Urinary bladder (tissue), 4 donors: Measurements from ENCODE around the gene HAUS1. TPM values are rescaled to one million over a fixed set of nuclear protein-coding genes. Genes with fewer than 3 reads are reported as not detected.
"Not testable (repeated sequence)": the region's sequence is repeated elsewhere in the genome, so short reads cannot be mapped to it uniquely, and the experiment has no call there.

ENCODE experiments used
- DNase-seq: peaks from one replicate; pipeline ENCODE4 v3.0.0-alpha.2; 2015; ENCODE audit errors: extremely low spot score
- H3K27ac ChIP-seq: one replicate; pipeline ENCODE4 v1.5.1; 2013; ENCODE audit warnings: low read depth, mild to moderate bottlenecking, moderate library complexity
- H3K36me3 ChIP-seq: one replicate; pipeline ENCODE4 v1.6.1; 2013; ENCODE audit warnings: mild to moderate bottlenecking, moderate library complexity; ENCODE audit not compliant: insufficient read depth
- H3K4me1 ChIP-seq: one replicate; pipeline ENCODE4 v1.6.1; 2013; ENCODE audit warnings: mild to moderate bottlenecking, moderate library complexity; ENCODE audit not compliant: insufficient read depth
- H3K4me3 ChIP-seq: one replicate; pipeline ENCODE4 v1.5.1; 2013; ENCODE audit warnings: low read depth, low read length
- WGBS: extraction: QIAGEN DNeasy Blood & Tissue Kit; methylation state at CpG from one replicate; pipeline ENCODE4 v1.1.7; 2013; 5-methylcytosine and 5-hydroxymethylcytosine counted together
- polyA plus RNA-seq: library from polyadenylated mRNA; stranded (reverse); fragments of 200-250 nt; gene quantifications from one replicate; pipeline ENCODE4 v1.2.3, GENCODE V29; 2013
- total RNA-seq: library from RNA; depleted of rRNA; stranded (reverse); fragments of >200 nt; gene quantifications from one replicate; pipeline ENCODE4 v1.2.3, GENCODE V29; 2014
- donor health status: healthy with polysubstance abuse.
- donor health status: healthy.

HAUS1 gene
- total and polyA plus RNA-seq, 2 donors: 24.4 to 35.5 TPM

DNA sequence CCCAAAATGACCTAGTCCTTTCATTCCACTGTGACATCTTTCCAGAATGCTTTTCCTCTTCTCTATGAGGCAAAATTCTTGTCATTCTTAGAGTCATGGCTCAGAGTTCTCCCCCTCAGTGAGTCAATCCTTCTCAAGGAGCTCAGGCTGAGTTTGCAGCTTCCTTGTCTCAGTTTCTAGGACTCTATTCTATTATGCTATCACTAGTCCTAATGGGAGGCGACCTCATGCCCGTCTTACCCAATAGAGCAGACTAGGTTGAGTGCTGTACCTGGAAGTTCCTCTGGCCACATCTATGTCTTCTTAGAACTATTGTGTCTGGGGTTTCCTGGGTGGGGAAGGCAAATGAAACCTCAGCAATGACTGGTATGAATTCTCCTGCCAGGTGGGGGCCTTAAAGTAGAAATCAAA, 51.5 kb downstream of the HAUS1 start:
- WGBS: 89% methylated on average over 2 of the region's 2 CpGs
- DNase-seq: no peak
- Histone ChIP-seq H3K36me3 (no peaks in the 10 kb centered on the region), H3K27ac (no peak overlapping the region), H3K4me3 (no peak overlapping the region), H3K4me1 (no peaks in the 10 kb centered on the region)

DNA sequence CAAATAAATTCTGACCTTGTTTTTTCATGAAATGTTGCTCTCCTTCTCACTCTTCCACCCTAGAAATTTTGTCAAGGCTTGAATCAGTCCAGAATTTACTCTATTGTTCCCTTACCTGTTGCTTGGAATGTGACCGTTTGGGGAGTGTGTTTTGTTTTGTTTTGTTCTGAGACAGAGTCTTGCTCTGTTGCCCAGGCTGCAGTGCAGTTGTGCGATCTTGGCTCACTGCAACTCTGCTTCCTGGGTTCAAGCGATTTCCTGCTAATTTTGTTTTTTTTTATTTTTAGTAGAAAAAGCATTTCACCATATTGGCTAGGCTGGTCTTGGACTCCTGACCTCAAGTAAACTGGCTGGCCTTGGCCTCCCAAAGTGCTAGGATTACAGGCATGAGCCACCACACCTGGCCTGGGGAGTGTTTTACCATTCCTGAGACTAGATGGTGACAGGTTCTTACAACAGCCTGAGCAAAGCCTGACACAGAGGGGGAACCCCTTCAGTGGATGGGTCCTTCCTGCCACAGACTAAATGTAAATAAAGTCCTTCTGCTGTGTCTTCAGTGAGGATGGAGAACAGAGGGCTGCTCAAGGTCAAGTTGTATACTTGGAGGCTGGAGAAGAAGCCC, 52.0 kb downstream of the HAUS1 start:
- no peaks in the 10 kb centered on the region for H3K36me3 ChIP-seq
- H3K4me1 ChIP-seq: no peaks in the 10 kb centered on the region
- no peak for DNase-seq
- no peak overlapping the region for H3K27ac ChIP-seq
- no peak overlapping the region for H3K4me3 ChIP-seq
- 85% methylated on average over 3 of the region's 3 CpGs for WGBS

- no peak overlapping the region for H3K27ac ChIP-seq
- H3K4me3 ChIP-seq: no peak overlapping the region
- DNase-seq: no peak
- 93% methylated on average over 3 of the region's 3 CpGs for WGBS
- H3K4me1 ChIP-seq: no peaks in the 10 kb centered on the region
- no peaks in the 10 kb centered on the region for H3K36me3 ChIP-seq
Observed at GRCh38 chr18:46156843-46157242, 52.7 kb downstream of the HAUS1 start.

DNA sequence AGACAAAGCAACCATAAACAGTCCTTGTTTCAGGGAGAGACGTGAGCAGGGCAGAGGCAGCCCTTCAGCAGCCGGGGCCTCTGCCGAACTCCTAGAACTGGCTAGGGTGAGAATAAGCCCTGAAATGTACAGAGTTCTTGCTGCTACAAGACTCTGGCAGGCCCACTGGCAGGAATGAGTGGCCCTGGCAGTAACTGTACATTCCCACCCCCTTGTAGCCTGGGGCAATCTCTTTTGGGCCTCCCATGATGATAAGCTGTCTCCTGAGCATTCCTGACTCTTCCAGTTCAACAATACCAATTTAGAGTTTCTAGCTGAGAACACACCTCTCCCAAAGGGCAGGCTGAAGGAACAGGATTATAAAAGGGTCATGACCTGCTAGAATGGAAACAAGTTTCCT, 54.3 kb downstream of the HAUS1 start:
- WGBS: 84% methylated on average over 3 of the region's 3 CpGs
- Histone ChIP-seq H3K4me3 (no peak overlapping the region), H3K36me3 (no peaks in the 10 kb centered on the region), H3K27ac (no peak overlapping the region), H3K4me1 (no peaks in the 10 kb centered on the region)
- no peak for DNase-seq

GRCh38 chr18:46160050-46160798, 56.0 kb downstream of the HAUS1 start:
- no peak for DNase-seq
- H3K4me3 ChIP-seq: no peak overlapping the region
- H3K36me3 ChIP-seq: no peaks in the 10 kb centered on the region
- WGBS: 92% methylated on average over 4 of the region's 4 CpGs
- H3K4me1 ChIP-seq: no peaks in the 10 kb centered on the region
- no peak overlapping the region for H3K27ac ChIP-seq

GRCh38 chr18:46160840-46161239, 56.7 kb downstream of the HAUS1 start:
- not testable (repeated sequence) for DNase-seq, H3K36me3 ChIP-seq, H3K27ac ChIP-seq, H3K4me3 ChIP-seq, H3K4me1 ChIP-seq
- WGBS: 96% methylated on average over 5 of the region's 5 CpGs

DNA sequence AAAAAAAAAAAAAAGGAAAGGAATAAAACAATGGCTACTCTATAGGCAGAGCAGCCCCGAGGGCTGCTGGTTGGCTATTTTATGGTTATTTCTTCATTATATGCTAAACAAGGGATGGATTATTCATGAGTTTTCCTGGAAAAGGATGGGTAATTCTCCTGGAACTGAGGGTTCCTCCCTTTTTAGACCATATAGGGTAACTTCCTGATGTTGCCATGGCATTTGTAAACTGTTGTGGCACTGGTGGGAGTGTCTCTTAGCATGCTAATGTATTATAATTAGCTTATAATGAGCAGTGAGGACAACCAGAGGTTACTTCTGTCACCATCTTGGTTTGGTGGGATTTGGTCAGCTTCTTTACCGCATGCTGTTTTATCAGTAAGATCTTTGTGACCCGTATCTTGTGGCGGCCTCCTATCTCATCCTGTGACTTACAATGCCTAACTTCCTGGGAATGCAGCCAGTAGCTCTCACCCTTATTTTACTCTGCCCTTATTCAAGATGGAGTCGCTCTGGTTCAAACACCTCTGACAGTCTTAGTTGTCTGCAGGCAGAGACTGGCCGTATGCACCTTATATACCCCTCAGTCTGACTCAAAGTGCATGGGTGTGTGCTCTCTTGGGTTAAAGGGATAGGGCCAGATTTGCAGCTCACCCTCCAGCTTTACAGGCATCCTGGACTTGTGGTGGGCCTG, 57.7 kb downstream of the HAUS1 start:
- no peak for DNase-seq
- no peaks in the 10 kb centered on the region for H3K4me1 ChIP-seq
- no peak overlapping the region for H3K4me3 ChIP-seq
- WGBS: 80% methylated on average over 6 of the region's 6 CpGs
- no peak overlapping the region for H3K27ac ChIP-seq
- H3K36me3 ChIP-seq: no peaks in the 10 kb centered on the region

- DNase-seq: no peak
- Histone ChIP-seq H3K36me3 (no peaks in the 10 kb centered on the region), H3K4me3 (no peak overlapping the region), H3K4me1 (no peaks in the 10 kb centered on the region), H3K27ac (no peak overlapping the region)
- WGBS: 83% methylated on average over 3 of the region's 3 CpGs
Observed at GRCh38 chr18:46163091-46163490, 58.9 kb downstream of the HAUS1 start.

GRCh38 chr18:46163941-46164499, 59.8 kb downstream of the HAUS1 start:
- no peak for DNase-seq
- Histone ChIP-seq H3K36me3 (no peaks in the 10 kb centered on the region), H3K4me1 (no peaks in the 10 kb centered on the region), H3K27ac (no peak overlapping the region), H3K4me3 (no peak overlapping the region)
- WGBS: 89% methylated on average over 7 of the region's 7 CpGs

DNA sequence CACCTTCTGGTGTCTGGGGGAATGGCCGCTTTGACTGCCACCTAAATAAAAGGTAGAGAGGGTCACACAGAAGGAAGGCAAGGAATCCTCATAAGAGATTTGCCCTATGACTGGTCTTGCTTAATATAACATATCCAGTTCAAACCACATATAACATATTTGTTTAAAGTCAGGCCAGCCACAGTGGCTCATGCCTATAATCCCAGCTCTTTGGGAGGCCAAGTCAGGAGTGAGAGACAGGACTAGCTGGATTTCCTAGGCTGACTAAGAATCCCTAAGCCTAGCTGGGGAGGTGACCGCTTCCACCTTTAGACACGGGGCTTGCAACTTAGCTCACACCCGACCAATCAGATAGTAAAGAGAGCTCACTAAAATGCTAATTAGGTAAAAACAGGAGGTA, 60.3 kb downstream of the HAUS1 start:
- H3K27ac ChIP-seq, H3K4me1 ChIP-seq, H3K4me3 ChIP-seq, H3K36me3 ChIP-seq, DNase-seq: not testable (repeated sequence)
- WGBS: 75% methylated on average over 4 of the region's 4 CpGs

GRCh38 chr18:46164920-46165319, 60.7 kb downstream of the HAUS1 start:
- Histone ChIP-seq H3K27ac (no peak overlapping the region), H3K4me3 (no peak overlapping the region), H3K4me1 (no peaks in the 10 kb centered on the region), H3K36me3 (no peaks in the 10 kb centered on the region)
- no peak for DNase-seq
- WGBS: 95% methylated on average over 13 of the region's 13 CpGs

GRCh38 chr18:46166261-46166970, 62.2 kb downstream of the HAUS1 start:
- Histone ChIP-seq H3K4me3 (no peak overlapping the region), H3K4me1 (no peaks in the 10 kb centered on the region), H3K27ac (no peak overlapping the region), H3K36me3 (no peaks in the 10 kb centered on the region)
- no peak for DNase-seq
- 71% methylated on average over 6 of the region's 6 CpGs for WGBS

GRCh38 chr18:46167971-46168370, 63.8 kb downstream of the HAUS1 start:
- DNase-seq: no peak
- Histone ChIP-seq H3K36me3 (no peaks in the 10 kb centered on the region), H3K4me3 (no peak overlapping the region), H3K4me1 (no peaks in the 10 kb centered on the region), H3K27ac (no peak overlapping the region)
- 62% methylated on average over 9 of the region's 9 CpGs for WGBS
